ENCODE results near the gene RNF151. TPM values are rescaled to one million over a fixed set of nuclear protein-coding genes. Genes with fewer than 3 reads are reported as not detected.

RNF151 gene
- total and polyA plus RNA-seq, 2 donors from 2014 or later = not detected

DNA sequence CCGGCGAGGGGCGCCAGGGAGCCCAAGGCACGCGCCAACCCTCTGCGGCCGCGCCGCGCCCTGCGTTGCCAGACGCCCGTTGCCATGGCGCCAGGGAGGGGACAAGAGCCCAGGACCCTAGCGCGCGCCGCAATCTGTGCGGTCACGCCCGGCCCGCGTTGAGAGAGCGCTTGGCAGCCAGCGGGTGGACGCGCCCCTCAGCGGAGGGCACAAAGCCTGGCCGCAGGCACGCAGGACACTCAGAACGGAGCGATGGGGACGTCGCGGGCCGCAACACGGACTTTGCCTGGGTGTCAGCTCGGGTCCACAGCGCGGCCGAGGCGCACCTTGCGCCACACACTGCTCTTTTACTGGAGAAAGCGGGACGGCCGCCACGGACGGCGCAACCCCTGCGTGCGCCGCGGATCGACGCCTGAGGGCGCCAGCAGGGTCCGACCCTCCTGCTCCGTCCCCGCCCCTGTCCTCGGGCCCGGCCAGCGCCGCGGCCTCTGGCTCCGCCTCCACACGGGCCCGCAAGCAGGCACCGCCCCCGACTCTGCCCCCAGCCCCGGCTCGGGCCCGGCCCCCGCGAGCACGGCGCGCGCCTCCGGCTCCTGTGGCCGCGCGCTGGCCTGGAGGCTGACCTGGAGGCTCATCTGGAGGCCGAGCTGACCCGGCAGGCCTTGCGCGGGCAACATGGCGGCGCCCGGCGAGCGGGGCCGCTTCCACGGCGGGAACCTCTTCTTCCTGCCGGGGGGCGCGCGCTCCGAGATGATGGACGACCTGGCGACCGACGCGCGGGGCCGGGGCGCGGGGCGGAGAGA is 17.1 kb downstream of the RNF151 start, which contains the start of gene GFER:
GFER (plus strand) TSS at position 650 of the 803 bp plus-strand sequence; CDS start at position 676, 26 bp downstream.
- intact Hi-C loops (cut with DNase I) = no loop called here
- H3K27ac ChIP-seq (ENCODE audit: low read depth in 2 of 2, low read length in 2 of 2) = peak within 1 kb of the TSS; percentile 34 to 51
- H3K36me3 ChIP-seq (ENCODE audit: control insufficient read depth in 2 of 3, insufficient read depth in 3 of 3, low read length in 3 of 3) = peaks cover 0 to 12% (median 8%) of the 10 kb centered on the region in 3 donors
- H3K9ac ChIP-seq (ENCODE audit: low read length in 3 of 3) = peak within 1 kb of the TSS in 2 of 3 donors; percentile 8 to 67
- peak; percentile 92 to 97 (median 96) for DNase-seq
- peak within 1 kb of the TSS; percentile 49 to 67 (median 56) for H3K4me3 ChIP-seq (ENCODE audit: low read length in 3 of 3)
- H3K27me3 ChIP-seq (ENCODE audit: control insufficient read depth, insufficient read depth, low read length) = peaks cover 37% of the 10 kb centered on the region
- H3K4me1 ChIP-seq (ENCODE audit: control insufficient read depth in 2 of 3, insufficient read depth in 2 of 3, low read depth in 1 of 3, low read length in 3 of 3) = peaks cover 0 to 21% (median 8%) of the 10 kb centered on the region in 3 donors
- FAIRE-seq = no peak
- no peaks in the 10 kb centered on the region for H3K9me3 ChIP-seq (ENCODE audit: control insufficient read depth in 2 of 3, insufficient read depth in 1 of 3, low read length in 3 of 3)
- TF ChIP-seq, protein P1, sequence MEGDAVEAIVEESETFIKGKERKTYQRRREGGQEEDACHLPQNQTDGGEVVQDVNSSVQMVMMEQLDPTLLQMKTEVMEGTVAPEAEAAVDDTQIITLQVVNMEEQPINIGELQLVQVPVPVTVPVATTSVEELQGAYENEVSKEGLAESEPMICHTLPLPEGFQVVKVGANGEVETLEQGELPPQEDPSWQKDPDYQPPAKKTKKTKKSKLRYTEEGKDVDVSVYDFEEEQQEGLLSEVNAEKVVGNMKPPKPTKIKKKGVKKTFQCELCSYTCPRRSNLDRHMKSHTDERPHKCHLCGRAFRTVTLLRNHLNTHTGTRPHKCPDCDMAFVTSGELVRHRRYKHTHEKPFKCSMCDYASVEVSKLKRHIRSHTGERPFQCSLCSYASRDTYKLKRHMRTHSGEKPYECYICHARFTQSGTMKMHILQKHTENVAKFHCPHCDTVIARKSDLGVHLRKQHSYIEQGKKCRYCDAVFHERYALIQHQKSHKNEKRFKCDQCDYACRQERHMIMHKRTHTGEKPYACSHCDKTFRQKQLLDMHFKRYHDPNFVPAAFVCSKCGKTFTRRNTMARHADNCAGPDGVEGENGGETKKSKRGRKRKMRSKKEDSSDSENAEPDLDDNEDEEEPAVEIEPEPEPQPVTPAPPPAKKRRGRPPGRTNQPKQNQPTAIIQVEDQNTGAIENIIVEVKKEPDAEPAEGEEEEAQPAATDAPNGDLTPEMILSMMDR (IDR thresholded peaks at IDR 0.05; ENCODE audit: borderline replicate concordance, extremely low read depth, insufficient read depth) = peak; percentile 26

DNA sequence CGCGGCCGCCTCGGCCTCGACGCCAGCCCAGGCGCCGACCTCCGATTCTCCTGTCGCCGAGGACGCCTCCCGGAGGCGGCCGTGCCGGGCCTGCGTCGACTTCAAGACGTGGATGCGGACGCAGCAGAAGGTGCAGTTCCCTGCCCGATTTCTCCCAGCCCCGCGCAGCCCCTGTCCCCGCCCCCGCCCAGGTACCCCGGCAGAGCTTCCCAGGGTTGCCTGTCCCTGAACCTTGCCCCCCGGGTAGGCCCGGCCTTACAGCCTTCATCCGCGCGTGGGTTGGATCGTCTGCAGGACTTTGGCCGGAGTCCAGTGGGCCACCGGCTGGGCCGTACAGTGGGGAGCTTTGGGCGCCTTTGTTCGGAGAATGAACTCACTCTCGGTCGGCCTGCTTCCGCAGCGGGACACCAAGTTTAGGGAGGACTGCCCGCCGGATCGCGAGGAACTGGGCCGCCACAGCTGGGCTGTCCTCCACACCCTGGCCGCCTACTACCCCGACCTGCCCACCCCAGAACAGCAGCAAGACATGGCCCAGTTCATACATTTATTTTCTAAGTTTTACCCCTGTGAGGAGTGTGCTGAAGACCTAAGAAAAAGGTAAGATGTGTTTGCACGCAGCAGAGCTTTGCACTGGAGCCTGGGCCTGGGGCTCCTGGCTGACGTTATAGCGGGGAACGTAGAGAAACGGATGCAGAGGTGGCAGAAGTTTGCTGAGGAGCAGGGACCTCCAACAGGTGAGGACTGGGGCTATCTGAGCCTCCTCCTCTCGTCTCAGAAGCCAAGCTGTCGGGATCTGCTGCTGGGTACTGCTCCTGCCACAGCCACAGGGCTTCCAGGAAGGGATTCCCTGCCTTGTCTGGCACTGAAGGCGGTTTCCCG is 17.9 kb downstream of the RNF151 start:
- peak overlapping the region in 2 of 3 donors; percentile 8 to 67 for H3K9ac ChIP-seq (ENCODE audit: low read length in 3 of 3)
- TF ChIP-seq, protein P1 (IDR thresholded peaks at IDR 0.05; ENCODE audit: borderline replicate concordance, extremely low read depth, insufficient read depth) = no peak
- intact Hi-C loops (cut with DNase I) = no loop called here
- H3K4me3 ChIP-seq (ENCODE audit: low read length in 3 of 3) = peak overlapping the region; percentile 1 to 67 (median 56)
- H3K4me1 ChIP-seq (ENCODE audit: control insufficient read depth in 2 of 3, insufficient read depth in 2 of 3, low read depth in 1 of 3, low read length in 3 of 3) = peaks cover 0 to 21% (median 8%) of the 10 kb centered on the region in 3 donors
- FAIRE-seq (no peak), DNase-seq (peak in 3 of 5 donors; percentile 29 to 84 (median 45))
- no peaks in the 10 kb centered on the region for H3K9me3 ChIP-seq (ENCODE audit: control insufficient read depth in 2 of 3, insufficient read depth in 1 of 3, low read length in 3 of 3)
- H3K27ac ChIP-seq (ENCODE audit: low read depth in 2 of 2, low read length in 2 of 2) = peak overlapping the region in 1 of 2 donors; percentile 51
- peaks cover 43% of the 10 kb centered on the region for H3K27me3 ChIP-seq (ENCODE audit: control insufficient read depth, insufficient read depth, low read length)
- peaks cover 0 to 12% (median 8%) of the 10 kb centered on the region in 3 donors for H3K36me3 ChIP-seq (ENCODE audit: control insufficient read depth in 2 of 3, insufficient read depth in 3 of 3, low read length in 3 of 3)

DNA sequence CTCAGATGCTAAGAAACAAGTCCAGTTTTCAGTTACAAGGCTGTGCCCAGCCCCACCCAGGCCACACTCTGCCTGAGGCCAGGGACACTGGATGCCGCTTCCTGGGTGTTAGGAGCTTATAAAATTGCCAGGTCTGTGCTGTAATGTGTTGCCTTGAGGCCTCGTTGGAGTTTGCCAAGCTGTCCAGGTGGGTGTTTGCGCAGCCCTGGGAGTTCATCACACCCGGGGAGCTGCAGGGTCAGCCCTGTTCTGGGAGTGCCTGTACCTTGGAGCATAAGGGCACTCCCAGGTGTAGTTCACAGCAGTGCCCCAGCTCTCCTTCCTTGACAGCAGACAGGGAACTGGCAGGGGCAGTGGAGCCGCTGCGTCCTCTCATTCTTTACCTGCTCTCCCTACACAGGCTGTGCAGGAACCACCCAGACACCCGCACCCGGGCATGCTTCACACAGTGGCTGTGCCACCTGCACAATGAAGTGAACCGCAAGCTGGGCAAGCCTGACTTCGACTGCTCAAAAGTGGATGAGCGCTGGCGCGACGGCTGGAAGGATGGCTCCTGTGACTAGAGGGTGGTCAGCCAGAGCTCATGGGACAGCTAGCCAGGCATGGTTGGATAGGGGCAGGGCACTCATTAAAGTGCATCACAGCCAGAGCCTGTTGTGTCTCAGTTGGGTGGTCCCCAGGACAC is 19.0 kb downstream of the RNF151 start:
- peaks cover 0 to 22% (median 8%) of the 10 kb centered on the region in 3 donors for H3K4me1 ChIP-seq (ENCODE audit: control insufficient read depth in 2 of 3, insufficient read depth in 2 of 3, low read depth in 1 of 3, low read length in 3 of 3)
- no peak overlapping the region for H3K27ac ChIP-seq (ENCODE audit: low read depth in 2 of 2, low read length in 2 of 2)
- DNase-seq (no peak), FAIRE-seq (no peak)
- peak overlapping the region in 1 of 3 donors; percentile 67 for H3K9ac ChIP-seq (ENCODE audit: low read length in 3 of 3)
- peaks cover 0 to 12% (median 8%) of the 10 kb centered on the region in 3 donors for H3K36me3 ChIP-seq (ENCODE audit: control insufficient read depth in 2 of 3, insufficient read depth in 3 of 3, low read length in 3 of 3)
- no peaks in the 10 kb centered on the region for H3K9me3 ChIP-seq (ENCODE audit: control insufficient read depth in 2 of 3, insufficient read depth in 1 of 3, low read length in 3 of 3)
- intact Hi-C loops (cut with DNase I) = no loop called here
- TF ChIP-seq, protein P1 (IDR thresholded peaks at IDR 0.05; ENCODE audit: borderline replicate concordance, extremely low read depth, insufficient read depth) = no peak
- H3K4me3 ChIP-seq (ENCODE audit: low read length in 3 of 3) = no peak overlapping the region
- peaks cover 38% of the 10 kb centered on the region for H3K27me3 ChIP-seq (ENCODE audit: control insufficient read depth, insufficient read depth, low read length)
